Measurements from ENCODE around the gene MMS22L. TPM values are rescaled to one million over a fixed set of nuclear protein-coding genes. Genes with fewer than 3 reads are reported as not detected.

The MMS22L gene
- polyA plus RNA-seq, 2 of the 4 experiments (the other 2 are of a cell fraction), result 11.5 to 24.5 TPM

- no peak for ATAC-seq
- Histone ChIP-seq H3K9me3 (no peaks in the 10 kb centered on the region), H3K4me1 (no peaks in the 10 kb centered on the region), H3K4me2 (no peak overlapping the region), H3K4me3 (no peak overlapping the region), H3K27ac (no peak overlapping the region)
- no peak for DNase-seq (ENCODE audit: low read depth in 1 of 2, low spot score in 1 of 2)
- no peak for FAIRE-seq
- 9% methylated on average over 1 of the region's 1 CpG for WGBS (ENCODE audit: missing lambda C conversion rate)
- POLR2A ChIA-PET, result no interaction called here
- CTCF ChIA-PET, result no interaction called here
- TF ChIP-seq CBX8 (IDR thresholded peaks at IDR 0.05) (no peak), CTCF (IDR thresholded peaks at IDR 0.05) (no peak), ZNF302 (CRISPR knock-in tag; IDR thresholded peaks at IDR 0.05) (no peak), CHD4 (IDR thresholded peaks at IDR 0.05; ENCODE audit: borderline replicate concordance) (no peak), ZSCAN20 (CRISPR knock-in tag; IDR thresholded peaks at IDR 0.05) (no peak), ESRRA (IDR thresholded peaks at IDR 0.05; ENCODE audit: borderline replicate concordance, low read length) (no peak), BHLHE40 (IDR thresholded peaks at IDR 0.05; ENCODE audit: low read depth, low read length) (no peak), ELK1 (IDR thresholded peaks at IDR 0.05; ENCODE audit: low read depth, low read length) (no peak), JUNB (IDR thresholded peaks at IDR 0.05) (no peak), POLR2AphosphoS2 (conservative IDR thresholded peaks at IDR 0.05; ENCODE audit: low read length) (no peak), PBX3 (IDR thresholded peaks at IDR 0.05) (no peak), JUN (IDR thresholded peaks at IDR 0.05) (no peak), GATA3 (IDR thresholded peaks at IDR 0.05; ENCODE audit: borderline replicate concordance) (no peak)
Measured at GRCh38 chr6:97306544-97307320, 23.7 kb upstream of the MMS22L start.

GRCh38 chr6:97305414-97306066, 22.5 kb upstream of the MMS22L start:
- Histone ChIP-seq H3K4me1 (no peaks in the 10 kb centered on the region), H3K4me2 (no peak overlapping the region), H3K4me3 (no peak overlapping the region), H3K27ac (no peak overlapping the region), H3K9me3 (no peaks in the 10 kb centered on the region)
- DNase-seq (ENCODE audit: low read depth in 1 of 2, low spot score in 1 of 2), result no peak
- no peak for ATAC-seq
- FAIRE-seq, result no peak
- TF ChIP-seq SMC3 (IDR thresholded peaks at IDR 0.05), result no peak
- no peak for TF ChIP-seq JUN (IDR thresholded peaks at IDR 0.05)
- no peak for TF ChIP-seq MYC (IDR thresholded peaks at IDR 0.05; ENCODE audit: borderline replicate concordance, low read length)
- no peak for TF ChIP-seq NPAS2 (CRISPR knock-in tag; IDR thresholded peaks at IDR 0.05; ENCODE audit: borderline replicate concordance)
- TF ChIP-seq BHLHE40 (IDR thresholded peaks at IDR 0.05; ENCODE audit: low read depth, low read length), result no peak
- no peak for TF ChIP-seq RARB (CRISPR knock-in tag; IDR thresholded peaks at IDR 0.05)
- no peak for TF ChIP-seq MAX (IDR thresholded peaks at IDR 0.05)
- TF ChIP-seq BCL3 (IDR thresholded peaks at IDR 0.05), result no peak
- TF ChIP-seq CEBPB (IDR thresholded peaks at IDR 0.05), result no peak
- no peak for TF ChIP-seq TP53 (CRISPR knock-in tag; IDR thresholded peaks at IDR 0.05)
- TF ChIP-seq TFCP2L1 (CRISPR knock-in tag; IDR thresholded peaks at IDR 0.05), result no peak
- no peak for TF ChIP-seq GATA3 (IDR thresholded peaks at IDR 0.05; ENCODE audit: borderline replicate concordance)
- TF ChIP-seq FOSB (CRISPR knock-in tag; IDR thresholded peaks at IDR 0.05), result no peak
- TF ChIP-seq ZNF302 (CRISPR knock-in tag; IDR thresholded peaks at IDR 0.05), result no peak
- TF ChIP-seq HDAC2 (IDR thresholded peaks at IDR 0.05), result no peak
- no peak for TF ChIP-seq RNF2 (IDR thresholded peaks at IDR 0.05; ENCODE audit: borderline replicate concordance, low read depth)
- TF ChIP-seq HOXB13 (CRISPR knock-in tag; IDR thresholded peaks at IDR 0.05; ENCODE audit: low read depth), result no peak
- no peak for TF ChIP-seq POLR2A (IDR thresholded peaks at IDR 0.05; ENCODE audit: low read length)
- no peak for TF ChIP-seq EP300 (IDR thresholded peaks at IDR 0.05)
- 31% methylated on average over 8 of the region's 8 CpGs for WGBS (ENCODE audit: missing lambda C conversion rate)
- ChIA-PET CTCF (no interaction called here), POLR2A (no interaction called here)

All from A549 (cell line).